ENCODE data around the gene MDFIC. TPM values are rescaled to one million over a fixed set of nuclear protein-coding genes. Genes with fewer than 3 reads are reported as not detected.

The MDFIC gene
- total RNA-seq, 6 donors from 2014 or later: 13.8 to 63.9 (median 31.8) TPM

DNA sequence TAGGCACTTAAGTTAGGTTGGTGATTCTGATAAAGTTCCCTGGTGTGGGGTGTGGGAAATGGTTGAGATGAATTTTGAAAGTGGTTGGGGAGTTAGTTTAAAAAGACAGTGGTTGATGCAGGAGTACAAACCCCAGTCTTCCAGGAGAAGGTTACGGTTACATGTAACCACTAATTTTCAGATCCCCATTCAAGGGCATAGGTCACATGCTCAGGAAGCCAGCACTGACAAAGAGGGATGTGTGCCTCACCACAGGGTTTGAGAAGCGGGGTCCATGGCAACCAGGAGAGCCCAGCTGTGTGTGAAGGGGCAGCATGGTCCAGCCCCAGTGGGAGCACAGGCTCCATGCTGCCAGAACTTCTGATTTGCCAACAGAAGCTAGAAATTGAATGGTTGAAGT, 144.2 kb downstream of the MDFIC start:
- Histone ChIP-seq H3K4me3 (no peak overlapping the region), H3K4me1 (no peaks in the 10 kb centered on the region), H3K36me3 (no peaks in the 10 kb centered on the region), H3K9me3 (no peaks in the 10 kb centered on the region), H3K27ac (no peak overlapping the region), H3K27me3 (no peaks in the 10 kb centered on the region)
- no peak for TF ChIP-seq POLR2AphosphoS5 (IDR thresholded peaks at IDR 0.05)
- no peak for TF ChIP-seq POLR2A (IDR thresholded peaks at IDR 0.05)
- TF ChIP-seq, protein P1, sequence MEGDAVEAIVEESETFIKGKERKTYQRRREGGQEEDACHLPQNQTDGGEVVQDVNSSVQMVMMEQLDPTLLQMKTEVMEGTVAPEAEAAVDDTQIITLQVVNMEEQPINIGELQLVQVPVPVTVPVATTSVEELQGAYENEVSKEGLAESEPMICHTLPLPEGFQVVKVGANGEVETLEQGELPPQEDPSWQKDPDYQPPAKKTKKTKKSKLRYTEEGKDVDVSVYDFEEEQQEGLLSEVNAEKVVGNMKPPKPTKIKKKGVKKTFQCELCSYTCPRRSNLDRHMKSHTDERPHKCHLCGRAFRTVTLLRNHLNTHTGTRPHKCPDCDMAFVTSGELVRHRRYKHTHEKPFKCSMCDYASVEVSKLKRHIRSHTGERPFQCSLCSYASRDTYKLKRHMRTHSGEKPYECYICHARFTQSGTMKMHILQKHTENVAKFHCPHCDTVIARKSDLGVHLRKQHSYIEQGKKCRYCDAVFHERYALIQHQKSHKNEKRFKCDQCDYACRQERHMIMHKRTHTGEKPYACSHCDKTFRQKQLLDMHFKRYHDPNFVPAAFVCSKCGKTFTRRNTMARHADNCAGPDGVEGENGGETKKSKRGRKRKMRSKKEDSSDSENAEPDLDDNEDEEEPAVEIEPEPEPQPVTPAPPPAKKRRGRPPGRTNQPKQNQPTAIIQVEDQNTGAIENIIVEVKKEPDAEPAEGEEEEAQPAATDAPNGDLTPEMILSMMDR (IDR thresholded peaks at IDR 0.05): no peak
- TF ChIP-seq EP300 (IDR thresholded peaks at IDR 0.05): no peak
- ATAC-seq (ENCODE audit: low FRiP score in 2 of 2) (peak in 1 of 2 donors; percentile 61), DNase-seq (peak in 1 of 2 donors; percentile 21)
- 90 to 95% methylated on average over 2 of the region's 2 CpGs for WGBS, 2 donors

DNA sequence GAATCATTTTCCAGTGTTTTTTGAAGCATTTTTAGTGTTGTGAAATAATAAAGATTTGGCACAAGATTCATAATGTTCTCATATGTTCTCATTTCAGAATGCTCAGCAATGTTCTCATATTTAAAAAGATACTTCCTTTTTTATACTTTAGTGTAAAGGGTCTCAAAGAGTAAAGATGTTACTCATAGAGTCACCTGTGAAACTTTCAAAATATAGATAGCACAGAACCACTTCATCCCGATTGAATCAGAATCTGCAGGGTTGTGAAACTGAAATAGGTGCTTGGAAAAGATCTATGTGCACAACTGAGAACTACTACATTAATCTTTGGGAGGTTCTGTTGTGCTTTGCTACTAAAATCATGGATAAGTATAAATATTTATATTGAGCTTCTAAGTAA, 144.7 kb downstream of the MDFIC start:
- Histone ChIP-seq H3K27me3 (no peaks in the 10 kb centered on the region), H3K4me3 (no peak overlapping the region), H3K4me1 (no peaks in the 10 kb centered on the region), H3K9me3 (no peaks in the 10 kb centered on the region), H3K27ac (no peak overlapping the region), H3K36me3 (no peaks in the 10 kb centered on the region)
- 55 to 70% methylated on average over 1 of the region's 1 CpG for WGBS, 2 donors
- TF ChIP-seq EP300 (IDR thresholded peaks at IDR 0.05): no peak
- TF ChIP-seq, protein P1 (IDR thresholded peaks at IDR 0.05): no peak
- no peak for TF ChIP-seq POLR2A (IDR thresholded peaks at IDR 0.05)
- no peak for TF ChIP-seq POLR2AphosphoS5 (IDR thresholded peaks at IDR 0.05)
- ATAC-seq (ENCODE audit: low FRiP score in 2 of 2) (peak in 1 of 2 donors; percentile 52), DNase-seq (no peak)

DNA sequence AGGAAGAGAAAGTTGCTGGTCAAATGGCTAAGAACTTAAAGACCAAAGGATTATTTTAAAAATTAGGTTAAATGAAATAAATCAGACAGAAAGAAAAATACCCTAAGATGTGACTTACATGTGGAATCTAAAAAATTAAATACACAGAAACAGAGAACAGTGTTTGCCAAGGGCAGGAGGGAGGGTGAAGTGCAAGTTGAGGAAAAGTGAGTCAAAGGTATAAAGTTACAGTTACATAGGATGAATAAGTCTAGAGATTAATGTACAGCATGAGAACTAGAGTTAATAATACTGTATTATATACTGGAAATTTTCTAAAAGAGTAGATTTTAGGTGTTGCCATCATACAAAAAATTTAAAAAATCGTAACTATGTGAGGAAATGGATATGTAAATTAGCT, 146.3 kb downstream of the MDFIC start:
- Histone ChIP-seq H3K27ac (no peak overlapping the region), H3K36me3 (no peaks in the 10 kb centered on the region), H3K27me3 (no peaks in the 10 kb centered on the region), H3K4me1 (no peaks in the 10 kb centered on the region), H3K9me3 (no peaks in the 10 kb centered on the region), H3K4me3 (no peak overlapping the region)
- ATAC-seq (ENCODE audit: low FRiP score in 2 of 2) (no peak), DNase-seq (no peak)
- 90 to 94% methylated on average over 1 of the region's 1 CpG for WGBS, 2 donors
- TF ChIP-seq POLR2A (IDR thresholded peaks at IDR 0.05) (no peak), EP300 (IDR thresholded peaks at IDR 0.05) (no peak), POLR2AphosphoS5 (IDR thresholded peaks at IDR 0.05) (no peak)
- TF ChIP-seq, protein P1 (IDR thresholded peaks at IDR 0.05): no peak

Measured in upper lobe of left lung (tissue), 6 donors.